ENCODE data around the gene TRAM2.

The TRAM2 gene

GRCh38 chr6:52576054-52576391 lies 837 bp downstream of the TRAM2 start:
- no peaks in the 10 kb centered on the region; a peak in 1 of 22 replicates for H3K27me3 ChIP-seq
- H3K4me1 ChIP-seq, result peaks cover 65 to 82% (median 67%) of the 10 kb centered on the region in 10 experiments
- H4K20me1 ChIP-seq, result peaks cover 36 to 56% (median 51%) of the 10 kb centered on the region in 11 experiments; a peak in 21 of 22 replicates
- no peaks in the 10 kb centered on the region; a peak in 1 of 22 replicates for H3K9me3 ChIP-seq (replicated peaks in 1 of 11)
- H3K36me3 ChIP-seq, result peaks cover 0 to 27% (median 0%) of the 10 kb centered on the region in 11 experiments; a peak in 7 of 22 replicates
- peak overlapping the region; percentile 94 to 99 (median 97) for H3K9ac ChIP-seq
- H3K27ac ChIP-seq, result peak overlapping the region; percentile 47 to 99 (median 97); a peak in 21 of 22 replicates
- TF ChIP-seq Cebpa-rat (IDR thresholded peaks at IDR 0.05), result no peak
- peak overlapping the region; percentile 86 to 98 (median 96) for H3K4me2 ChIP-seq
- peak overlapping the region; percentile 75 to 88 (median 82) for H3K4me3 ChIP-seq

DNA sequence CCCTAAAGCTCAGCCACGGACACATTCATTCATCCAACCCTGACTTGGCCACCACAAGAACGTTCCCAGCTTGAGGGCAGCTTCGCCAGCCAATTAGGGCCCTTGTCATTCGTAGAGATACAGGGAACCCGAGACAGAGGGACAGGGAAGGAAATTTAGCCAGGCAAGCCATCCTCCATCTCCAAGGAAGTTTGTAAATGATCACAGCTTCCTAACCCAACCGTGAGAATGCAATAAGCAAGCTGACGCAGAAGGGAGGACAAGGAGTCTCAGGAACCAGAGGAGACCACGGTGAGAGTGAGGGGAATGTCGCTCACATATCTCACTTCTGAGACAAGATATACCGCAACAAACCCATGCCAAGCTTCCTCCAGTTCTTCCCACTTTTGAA lies 1.4 kb downstream of the TRAM2 start:
- Histone ChIP-seq H3K36me3 (peaks cover 0 to 30% (median 0%) of the 10 kb centered on the region in 11 experiments; a peak in 7 of 22 replicates), H3K4me3 (peak overlapping the region; percentile 75 to 88 (median 82)), H3K4me1 (peaks cover 68 to 78% (median 70%) of the 10 kb centered on the region in 10 experiments), H3K9ac (peak overlapping the region; percentile 94 to 99 (median 97); a peak in 21 of 22 replicates), H3K27me3 (no peaks in the 10 kb centered on the region), H4K20me1 (peaks cover 40 to 61% (median 55%) of the 10 kb centered on the region in 11 experiments; a peak in 21 of 22 replicates), H3K4me2 (peak overlapping the region; percentile 86 to 98 (median 96)), H3K9me3 (replicated peaks in 1 of 11) (no peaks in the 10 kb centered on the region; a peak in 1 of 22 replicates), H3K27ac (peak overlapping the region in 10 of 11 experiments; percentile 94 to 99 (median 97); a peak in 13 of 22 replicates)
- TF ChIP-seq Cebpa-rat (IDR thresholded peaks at IDR 0.05), result no peak

DNA sequence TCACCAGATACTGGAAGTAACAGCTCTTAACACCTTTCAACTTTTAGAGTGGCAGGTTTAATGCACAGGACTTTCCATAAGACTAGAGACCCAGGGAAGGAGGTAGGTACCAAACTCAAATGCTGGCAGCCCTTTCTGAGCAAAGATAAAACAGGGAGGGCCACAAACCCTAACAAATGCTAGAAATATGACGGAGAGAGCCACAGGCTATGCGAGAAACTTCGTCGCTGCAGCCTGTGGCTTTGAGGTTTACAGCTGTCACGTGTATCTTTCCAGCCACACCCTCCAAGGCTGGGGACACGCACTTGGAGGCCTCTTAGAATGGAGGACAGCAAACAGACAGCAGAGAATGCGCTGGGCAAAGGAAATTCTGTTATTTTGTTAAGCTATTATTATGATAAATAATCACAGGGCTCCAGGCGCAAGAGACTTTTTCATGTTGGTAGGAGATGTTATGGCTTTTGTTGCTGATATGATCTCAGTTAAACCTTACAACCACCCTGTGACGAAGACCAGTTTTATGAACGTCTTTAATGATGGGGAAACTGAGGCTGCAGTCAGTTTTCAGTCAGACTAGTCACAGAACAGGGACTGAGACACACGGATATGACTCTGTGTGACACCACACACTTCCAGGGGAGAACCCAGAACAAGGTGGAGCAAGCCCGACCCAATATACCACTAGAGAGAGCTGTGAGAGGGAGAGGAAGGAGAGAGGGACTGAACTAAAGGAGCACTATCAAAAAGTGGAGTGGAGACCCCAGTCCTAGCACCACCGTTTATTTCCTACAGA lies 2.0 kb downstream of the TRAM2 start:
- H4K20me1 ChIP-seq, result peaks cover 43 to 67% (median 61%) of the 10 kb centered on the region in 11 experiments
- no peaks in the 10 kb centered on the region for H3K27me3 ChIP-seq
- H3K4me2 ChIP-seq, result peak overlapping the region; percentile 86 to 98 (median 96)
- TF ChIP-seq Cebpa-rat (IDR thresholded peaks at IDR 0.05), result no peak
- H3K4me1 ChIP-seq, result peaks cover 66 to 80% (median 76%) of the 10 kb centered on the region in 10 experiments
- peaks cover 0 to 30% (median 0%) of the 10 kb centered on the region in 11 experiments; a peak in 7 of 22 replicates for H3K36me3 ChIP-seq
- peak overlapping the region in 10 of 11 experiments; percentile 10 to 98 (median 96); a peak in 10 of 22 replicates for H3K27ac ChIP-seq
- no peaks in the 10 kb centered on the region; a peak in 1 of 22 replicates for H3K9me3 ChIP-seq (replicated peaks in 1 of 11)
- peak overlapping the region; percentile 94 to 99 (median 97); a peak in 20 of 22 replicates for H3K9ac ChIP-seq
- H3K4me3 ChIP-seq, result peak overlapping the region; percentile 75 to 88 (median 82)

DNA sequence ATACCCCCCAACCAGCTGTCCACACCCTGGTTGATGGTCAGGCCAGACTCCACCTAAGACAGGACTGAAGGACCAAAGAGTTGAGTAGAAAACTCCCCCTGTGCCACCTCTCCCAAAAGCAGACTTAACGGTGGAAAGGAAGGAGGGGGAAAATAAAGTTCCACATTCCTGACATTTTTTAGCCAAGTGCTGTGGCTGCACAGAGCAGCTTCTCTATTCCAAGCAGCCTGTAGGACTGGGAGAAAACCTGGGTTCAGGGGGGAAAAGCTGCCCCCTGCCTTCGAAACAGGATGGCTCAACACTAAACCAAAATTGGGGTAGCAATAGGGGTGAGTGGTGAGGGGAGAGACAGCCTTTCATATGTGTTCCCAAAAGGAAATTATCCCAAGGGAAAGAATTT lies 3.6 kb downstream of the TRAM2 start:
- no peaks in the 10 kb centered on the region for H3K9me3 ChIP-seq (replicated peaks in 1 of 11)
- peak overlapping the region; percentile 86 to 98 (median 96) for H3K4me2 ChIP-seq
- peaks cover 43 to 83% (median 68%) of the 10 kb centered on the region in 11 experiments for H4K20me1 ChIP-seq
- H3K9ac ChIP-seq, result peak overlapping the region in 6 of 11 experiments; percentile 2 to 99 (median 37); a peak in 6 of 22 replicates
- no peaks in the 10 kb centered on the region for H3K27me3 ChIP-seq
- H3K36me3 ChIP-seq, result peaks cover 4 to 46% (median 9%) of the 10 kb centered on the region in 11 experiments; a peak in 15 of 22 replicates
- H3K4me1 ChIP-seq, result peaks cover 61 to 86% (median 72%) of the 10 kb centered on the region in 10 experiments
- H3K27ac ChIP-seq, result no peak overlapping the region
- H3K4me3 ChIP-seq, result peak overlapping the region in 4 of 10 experiments; percentile 24 to 86 (median 80); a peak in 5 of 20 replicates
- TF ChIP-seq Cebpa-rat (IDR thresholded peaks at IDR 0.05), result no peak

- H3K9me3 ChIP-seq (replicated peaks in 1 of 11), result no peaks in the 10 kb centered on the region
- H3K27ac ChIP-seq, result no peak overlapping the region
- peak overlapping the region in 2 of 11 experiments; percentile 62 to 97; a peak in 4 of 22 replicates for H3K9ac ChIP-seq
- peak overlapping the region in 2 of 10 experiments; percentile 85 to 86; a peak in 1 of 20 replicates for H3K4me3 ChIP-seq
- H3K4me1 ChIP-seq, result peaks cover 55 to 84% (median 67%) of the 10 kb centered on the region in 10 experiments
- H3K27me3 ChIP-seq, result no peaks in the 10 kb centered on the region
- H3K36me3 ChIP-seq, result peaks cover 5 to 54% (median 16%) of the 10 kb centered on the region in 11 experiments; a peak in 17 of 22 replicates
- peak overlapping the region; percentile 86 to 98 (median 96) for H3K4me2 ChIP-seq
- H4K20me1 ChIP-seq, result peaks cover 43 to 91% (median 71%) of the 10 kb centered on the region in 11 experiments
- TF ChIP-seq Cebpa-rat (IDR thresholded peaks at IDR 0.05), result no peak
Measured at GRCh38 chr6:52572536-52572935, 4.3 kb downstream of the TRAM2 start.

DNA sequence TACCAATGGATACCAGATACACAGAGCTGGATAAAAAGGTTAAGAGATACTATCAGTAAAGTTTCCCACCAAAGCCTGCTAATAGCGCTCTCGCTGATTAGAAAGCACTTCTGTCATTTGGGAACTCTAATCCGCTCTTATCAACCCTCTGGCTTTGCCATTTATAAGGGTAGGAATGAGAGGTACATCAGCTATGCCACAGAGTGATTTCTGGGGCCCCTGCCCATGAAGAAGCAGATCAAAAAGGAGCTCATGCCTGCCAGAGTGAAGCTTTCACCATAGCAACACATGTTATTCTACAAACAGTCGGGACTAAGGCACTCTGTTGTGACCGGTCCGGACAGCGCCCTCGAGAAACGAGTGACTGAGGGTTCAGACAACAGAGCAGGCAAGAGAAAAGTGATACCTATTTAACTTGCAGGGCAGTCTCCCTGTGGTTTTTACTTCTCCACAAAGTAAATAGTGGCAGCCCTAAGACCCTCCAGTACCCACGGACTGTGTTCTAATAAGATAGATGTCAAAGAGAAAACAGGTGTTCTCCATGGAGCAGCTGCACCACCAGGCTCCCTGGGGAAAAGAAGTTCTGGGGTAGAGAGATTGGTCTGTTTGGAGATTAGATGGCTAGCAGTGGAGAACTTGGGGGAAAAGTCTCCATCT lies 5.6 kb downstream of the TRAM2 start:
- Histone ChIP-seq H3K4me1 (peaks cover 62 to 93% (median 75%) of the 10 kb centered on the region in 10 experiments), H3K4me3 (no peak overlapping the region), H3K27me3 (no peaks in the 10 kb centered on the region), H3K9ac (peak overlapping the region in 1 of 11 experiments; percentile 28; a peak in 1 of 22 replicates), H3K4me2 (peak overlapping the region; percentile 86 to 98 (median 96); a peak in 21 of 22 replicates), H3K9me3 (replicated peaks in 1 of 11) (no peaks in the 10 kb centered on the region), H3K36me3 (peaks cover 5 to 61% (median 29%) of the 10 kb centered on the region in 11 experiments; a peak in 18 of 22 replicates), H4K20me1 (peaks cover 43 to 100% (median 84%) of the 10 kb centered on the region in 11 experiments), H3K27ac (peak overlapping the region in 1 of 11 experiments; percentile 16; a peak in 2 of 22 replicates)
- no peak for TF ChIP-seq Cebpa-rat (IDR thresholded peaks at IDR 0.05)

DNA sequence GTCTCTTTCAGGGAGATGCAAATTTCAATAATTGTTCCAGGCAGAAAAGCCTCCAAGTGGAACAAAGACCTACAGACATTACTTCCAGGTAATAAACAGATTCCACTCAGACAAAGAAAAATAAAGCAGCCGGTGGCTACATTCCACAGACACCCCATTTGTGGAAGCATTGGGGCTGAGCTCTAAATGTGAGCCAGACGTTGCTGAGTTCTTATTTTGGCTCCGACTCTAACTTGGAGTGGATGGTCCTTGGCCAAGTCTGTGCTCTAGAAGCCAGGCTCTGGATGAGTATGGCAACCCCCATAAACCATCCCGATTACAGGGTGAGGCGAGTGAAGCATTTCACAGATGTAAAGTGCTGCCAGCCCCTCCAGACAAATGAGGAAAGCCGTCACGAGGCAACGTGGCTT lies 6.6 kb downstream of the TRAM2 start:
- Histone ChIP-seq H4K20me1 (peaks cover 43 to 100% (median 91%) of the 10 kb centered on the region in 11 experiments), H3K4me3 (no peak overlapping the region), H3K9ac (no peak overlapping the region), H3K27ac (no peak overlapping the region), H3K9me3 (replicated peaks in 1 of 11) (no peaks in the 10 kb centered on the region), H3K27me3 (no peaks in the 10 kb centered on the region), H3K4me2 (peak overlapping the region in 4 of 11 experiments; percentile 5 to 96 (median 64); a peak in 5 of 22 replicates), H3K4me1 (peaks cover 59 to 93% (median 73%) of the 10 kb centered on the region in 10 experiments), H3K36me3 (peaks cover 5 to 69% (median 36%) of the 10 kb centered on the region in 11 experiments; a peak in 19 of 22 replicates)
- no peak for TF ChIP-seq Cebpa-rat (IDR thresholded peaks at IDR 0.05)

DNA sequence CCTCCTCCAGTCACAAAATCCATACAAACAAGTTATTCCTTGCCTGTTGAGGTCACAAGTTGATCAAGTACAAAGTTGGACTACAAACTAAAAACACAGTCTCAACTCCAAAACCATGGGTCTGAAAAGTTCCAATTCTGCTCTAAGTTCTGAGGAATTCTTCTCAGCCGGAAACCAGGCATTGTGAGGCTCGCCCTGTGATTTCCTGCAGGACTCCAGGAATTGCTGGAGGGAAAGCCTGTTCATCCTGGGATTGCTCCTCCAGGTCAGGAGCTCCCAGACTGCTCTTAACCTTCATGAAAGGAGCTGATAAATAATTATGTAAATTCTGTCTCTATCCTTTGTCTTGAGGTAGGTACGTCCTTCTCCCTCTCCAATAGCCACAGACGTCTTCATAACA lies 8.5 kb downstream of the TRAM2 start:
- H3K36me3 ChIP-seq, result peaks cover 5 to 67% (median 42%) of the 10 kb centered on the region in 11 experiments; a peak in 19 of 22 replicates
- H3K4me3 ChIP-seq, result no peak overlapping the region
- H3K9ac ChIP-seq, result no peak overlapping the region
- no peak for TF ChIP-seq Cebpa-rat (IDR thresholded peaks at IDR 0.05)
- H3K27me3 ChIP-seq, result no peaks in the 10 kb centered on the region
- H3K4me2 ChIP-seq, result no peak overlapping the region
- H3K27ac ChIP-seq, result no peak overlapping the region
- H3K4me1 ChIP-seq, result peaks cover 39 to 92% (median 70%) of the 10 kb centered on the region in 10 experiments
- peaks cover 29 to 100% (median 89%) of the 10 kb centered on the region in 11 experiments; a peak in 21 of 22 replicates for H4K20me1 ChIP-seq
- H3K9me3 ChIP-seq (replicated peaks in 1 of 11), result no peaks in the 10 kb centered on the region
